AG08396 (cell line): ENCODE measurements around the gene ARSB.

Experiments
- DNase-seq: peaks from one replicate; pipeline ENCODE4 v3.0.0; 2012; ENCODE audit warnings: low spot score, mixed read lengths

Gene ARSB

DNA sequence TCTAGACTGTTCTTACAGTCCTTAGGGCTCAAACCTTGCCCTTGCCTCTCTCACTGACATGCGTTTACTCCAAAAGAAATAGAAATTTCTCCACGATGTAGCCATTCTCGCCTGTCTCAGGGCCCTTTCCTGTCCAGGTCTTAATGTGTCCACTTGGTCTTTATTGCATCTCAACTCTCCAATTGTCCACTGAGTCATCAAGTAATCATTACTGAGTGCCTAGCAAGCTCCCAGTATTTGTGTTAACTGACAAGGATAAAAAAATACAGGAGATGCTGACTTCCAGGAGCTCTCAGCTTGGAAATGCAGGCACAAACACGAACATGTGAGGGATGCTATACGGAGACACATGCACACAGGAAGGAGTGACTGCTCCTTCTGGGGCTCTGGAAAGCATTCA lies 147.3 kb downstream of the ARSB start:
- DNase-seq = no peak

DNA sequence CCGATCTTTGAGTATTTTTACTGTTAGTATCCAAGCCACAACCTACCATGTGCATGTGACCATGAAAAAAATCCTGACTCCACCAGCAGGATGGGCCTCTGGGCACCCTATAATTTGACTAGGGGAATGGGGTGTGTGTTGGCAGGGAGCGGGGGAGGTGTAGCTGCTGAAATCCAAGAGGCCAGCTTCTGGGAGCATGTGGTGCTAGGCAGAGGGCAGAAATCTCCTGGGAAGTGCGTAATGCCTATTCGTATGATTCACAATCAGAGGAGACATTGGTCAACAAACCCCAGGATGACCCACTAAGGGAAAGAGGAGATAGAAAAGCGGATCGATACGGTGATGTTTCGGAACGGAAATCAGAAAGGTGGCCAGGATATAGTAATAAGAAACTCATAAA lies 149.9 kb downstream of the ARSB start:
- DNase-seq = no peak

DNA sequence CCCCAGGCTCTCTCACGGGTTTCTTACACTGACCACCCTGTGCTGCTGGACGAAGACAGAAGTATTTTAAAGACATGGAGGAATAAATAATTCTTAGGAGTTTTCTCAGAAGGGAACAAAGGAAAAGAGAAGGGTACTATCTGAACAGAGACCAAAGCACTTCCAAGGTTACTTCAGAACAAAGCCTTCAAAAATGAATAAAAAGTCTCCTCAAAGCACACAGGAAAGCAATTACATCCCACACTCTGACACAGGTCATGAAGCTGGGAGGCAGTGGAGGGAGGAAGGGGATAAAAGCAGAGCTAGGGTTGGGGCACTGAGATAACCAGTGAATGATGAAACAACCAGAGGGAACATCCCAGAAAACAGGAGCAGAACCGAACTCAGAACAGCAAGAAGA lies 151.8 kb downstream of the ARSB start:
- no peak for DNase-seq

DNA sequence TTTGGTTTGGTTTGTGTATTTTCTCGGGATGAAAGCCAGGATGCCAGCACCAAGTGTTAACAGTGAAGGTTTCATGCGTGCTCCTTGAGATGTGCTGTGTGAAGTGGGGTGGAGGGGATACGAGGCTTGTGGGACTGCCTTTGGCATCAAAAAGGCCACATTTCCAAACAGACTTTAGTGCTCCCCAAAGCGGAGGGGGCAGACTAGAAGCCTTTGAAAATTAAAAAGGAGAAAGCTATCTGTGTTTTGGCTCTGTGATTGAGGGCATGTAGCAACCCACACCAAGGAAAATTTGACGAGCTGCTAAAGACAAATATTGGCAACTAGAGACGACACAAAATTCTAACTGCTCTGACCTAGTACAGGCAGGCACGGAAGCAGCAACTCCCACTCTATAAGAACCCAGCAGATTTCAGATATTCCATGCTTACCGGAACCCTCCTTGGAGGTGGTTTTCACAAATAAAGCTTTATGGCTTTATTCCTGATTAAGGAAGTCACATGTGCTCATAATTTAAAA lies 154.5 kb downstream of the ARSB start:
- no peak for DNase-seq

DNA sequence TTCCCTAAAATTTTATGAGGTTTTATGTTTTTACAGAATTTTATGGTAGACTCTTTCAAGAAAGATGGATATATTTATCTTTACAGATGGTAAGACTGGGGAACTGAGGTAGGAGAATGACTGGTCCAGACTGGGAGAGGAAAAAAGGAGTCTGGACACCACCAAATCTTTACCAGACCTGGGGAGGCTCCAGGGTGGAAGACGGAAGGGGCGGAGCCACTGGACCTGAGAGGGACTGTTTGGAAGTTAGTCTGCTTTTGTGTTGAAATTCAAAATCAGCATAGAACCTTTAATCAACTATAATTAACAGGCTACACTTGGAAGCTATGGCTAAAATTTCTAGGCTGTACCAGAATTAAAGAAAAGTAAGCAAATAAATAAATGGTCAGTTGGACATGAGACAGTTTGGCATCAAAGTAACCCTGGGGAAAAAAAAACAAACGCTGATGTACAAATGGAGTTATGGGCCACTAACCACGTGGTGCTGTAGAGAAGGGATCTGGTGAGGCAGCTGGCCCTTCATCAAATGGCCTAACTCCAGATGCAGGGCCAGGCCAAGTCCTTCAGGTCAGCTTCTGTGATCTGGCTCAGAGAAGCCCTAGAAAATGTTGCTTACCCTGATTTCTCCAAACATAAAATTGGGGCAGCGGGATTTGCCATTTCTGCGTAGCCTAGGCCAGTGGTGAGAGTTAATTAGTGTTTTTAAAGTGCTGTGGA lies 155.1 kb downstream of the ARSB start:
- peak; percentile 32 for DNase-seq

DNA sequence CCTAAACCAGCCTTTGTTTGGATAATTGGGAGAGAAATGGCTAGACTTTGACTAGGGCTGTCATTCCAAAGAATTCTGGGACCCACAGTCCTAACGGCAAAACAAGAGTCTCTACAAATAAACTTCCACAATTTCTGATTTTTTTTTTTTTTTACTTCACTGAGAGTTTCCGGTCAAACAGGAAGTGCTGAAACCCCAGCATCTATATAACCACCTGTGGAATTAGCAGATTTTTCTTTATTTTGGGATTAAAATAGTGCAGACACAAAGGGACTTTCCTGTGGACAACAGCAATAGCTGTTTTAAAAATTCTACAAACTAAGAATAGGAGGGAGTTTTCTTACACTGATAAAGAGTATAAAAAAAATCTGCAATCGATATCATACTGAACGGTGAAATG lies 157.4 kb downstream of the ARSB start:
- DNase-seq = no peak

DNA sequence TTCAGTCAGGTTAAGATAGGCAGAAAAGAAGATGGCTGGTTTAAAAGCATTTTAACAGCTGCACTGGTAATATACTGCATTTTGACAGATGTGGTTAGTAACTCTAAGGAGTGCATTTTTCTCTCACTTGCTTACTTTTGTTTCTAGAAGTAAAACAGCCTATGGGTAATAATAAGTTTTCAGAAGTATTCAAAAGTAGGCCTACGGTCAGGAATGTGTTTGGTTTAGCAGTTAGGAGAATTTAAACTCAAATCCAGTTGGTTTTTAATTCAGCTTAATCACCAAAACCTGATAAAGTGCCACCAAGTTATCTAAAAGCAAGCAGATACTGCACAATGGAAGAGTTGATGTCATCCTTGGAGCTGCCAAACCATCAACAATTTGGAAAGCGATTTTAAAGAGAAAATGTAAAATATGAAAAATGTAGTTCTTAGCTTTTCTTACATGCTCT lies 160.3 kb downstream of the ARSB start:
- no peak for DNase-seq

DNA sequence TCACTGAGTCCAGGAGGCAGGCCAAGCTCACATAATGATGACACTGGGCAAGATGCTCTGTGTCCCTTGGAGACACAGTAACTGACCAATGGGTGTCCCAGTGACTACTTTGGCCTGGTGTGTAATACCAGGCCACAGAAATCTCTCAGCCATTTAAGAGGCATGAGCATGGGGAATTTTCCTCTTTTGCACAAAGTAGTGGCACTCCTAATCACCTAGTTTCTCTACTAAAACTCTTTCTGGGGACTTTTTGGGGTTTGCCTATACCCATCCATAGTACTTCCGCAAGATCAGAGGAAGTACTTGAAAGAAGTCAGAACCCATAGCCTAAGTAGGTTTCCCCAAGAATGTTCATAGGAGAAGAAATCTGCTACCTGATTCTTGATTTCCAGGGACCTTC lies 161.9 kb downstream of the ARSB start:
- DNase-seq = no peak

DNA sequence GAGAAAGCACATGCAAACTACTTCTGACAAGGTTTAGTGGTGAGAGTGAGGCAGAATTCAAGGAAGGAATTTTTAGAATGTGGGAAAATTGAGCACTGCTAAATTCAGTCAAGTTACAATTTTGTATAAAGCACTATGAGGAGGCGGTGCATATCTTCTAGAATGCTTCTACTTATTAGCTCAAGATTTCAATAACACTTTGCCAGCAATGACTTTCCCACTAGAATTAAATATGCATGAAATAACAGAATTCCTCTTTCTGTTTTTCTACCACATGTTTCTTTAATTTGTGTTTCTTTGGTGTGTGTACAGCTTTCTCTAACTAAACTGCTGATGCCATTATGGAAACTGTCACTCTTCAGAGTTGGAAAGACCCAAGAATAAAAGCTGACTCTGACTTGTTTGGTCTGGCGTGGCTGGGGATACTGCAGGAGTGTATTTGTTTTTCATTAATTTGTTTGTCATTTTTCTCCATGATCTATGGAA lies 163.5 kb downstream of the ARSB start:
- no peak for DNase-seq

DNA sequence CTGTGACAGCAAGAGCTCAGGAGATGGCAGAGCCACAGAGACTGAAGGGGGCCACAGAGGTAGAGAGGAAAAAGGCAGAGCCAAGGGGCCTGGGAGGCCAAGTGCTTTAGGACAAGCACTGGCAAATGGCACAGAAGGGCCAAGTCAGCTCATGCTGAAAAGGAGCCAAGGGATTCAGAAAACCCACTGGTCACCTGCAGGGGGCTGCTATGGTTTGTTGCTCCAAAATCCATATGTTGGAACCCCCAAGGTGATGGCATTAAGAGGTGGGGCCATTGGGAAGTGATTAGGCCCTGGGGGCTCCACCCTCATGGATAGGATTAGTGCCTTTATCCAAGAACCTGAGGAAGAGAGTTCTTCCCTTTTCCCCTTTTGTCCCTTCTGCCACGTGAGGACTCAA lies 165.4 kb downstream of the ARSB start:
- no peak for DNase-seq

DNA sequence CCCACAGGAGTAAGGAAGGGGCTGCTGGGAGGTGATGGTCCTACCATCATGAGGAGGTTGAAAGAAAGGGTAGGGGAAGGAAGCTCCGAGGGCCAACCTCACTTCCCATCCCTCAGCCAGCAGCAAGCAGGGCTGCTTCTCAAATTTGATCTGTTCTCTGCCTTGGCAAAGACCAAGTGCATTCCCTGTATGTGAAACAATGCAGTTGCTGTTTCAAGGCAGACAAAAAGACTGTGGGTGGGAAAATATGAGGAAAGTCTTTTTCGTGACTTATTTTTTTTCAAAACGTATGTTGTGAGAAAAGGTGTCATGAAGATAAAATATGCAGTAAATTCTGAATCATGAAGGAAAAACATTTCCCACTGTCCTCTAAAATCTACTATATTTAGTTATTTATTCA lies 165.9 kb downstream of the ARSB start:
- DNase-seq = no peak

DNA sequence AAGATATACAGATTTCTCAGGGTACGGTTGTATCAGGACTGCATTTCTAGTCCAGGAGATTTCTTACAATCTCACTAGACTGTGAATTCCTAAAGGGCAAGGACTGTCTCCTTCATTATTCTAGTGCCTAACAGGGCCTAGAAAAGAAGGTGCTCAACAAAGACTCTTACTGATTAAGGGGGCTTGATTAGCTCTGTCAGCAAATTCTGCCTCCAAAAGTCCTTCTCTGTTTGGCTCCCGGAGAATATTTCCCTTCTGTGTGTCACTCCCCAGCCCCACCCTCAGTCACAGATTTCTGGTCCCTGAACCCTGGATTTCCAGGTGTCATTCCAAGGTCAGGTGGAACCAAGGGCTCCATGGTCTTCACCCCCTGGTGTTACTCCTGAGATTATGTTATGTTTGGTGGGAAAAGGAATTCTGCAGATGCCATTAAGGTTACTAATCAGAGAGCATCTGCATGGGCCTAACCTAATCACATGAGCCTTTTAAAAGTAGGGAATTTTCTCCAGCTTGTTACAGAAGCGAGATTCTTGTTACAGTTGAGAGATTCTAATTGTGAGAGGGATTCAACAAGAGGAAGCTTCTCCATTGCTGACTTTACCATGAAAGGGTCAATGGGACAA lies 168.9 kb downstream of the ARSB start:
- no peak for DNase-seq

DNA sequence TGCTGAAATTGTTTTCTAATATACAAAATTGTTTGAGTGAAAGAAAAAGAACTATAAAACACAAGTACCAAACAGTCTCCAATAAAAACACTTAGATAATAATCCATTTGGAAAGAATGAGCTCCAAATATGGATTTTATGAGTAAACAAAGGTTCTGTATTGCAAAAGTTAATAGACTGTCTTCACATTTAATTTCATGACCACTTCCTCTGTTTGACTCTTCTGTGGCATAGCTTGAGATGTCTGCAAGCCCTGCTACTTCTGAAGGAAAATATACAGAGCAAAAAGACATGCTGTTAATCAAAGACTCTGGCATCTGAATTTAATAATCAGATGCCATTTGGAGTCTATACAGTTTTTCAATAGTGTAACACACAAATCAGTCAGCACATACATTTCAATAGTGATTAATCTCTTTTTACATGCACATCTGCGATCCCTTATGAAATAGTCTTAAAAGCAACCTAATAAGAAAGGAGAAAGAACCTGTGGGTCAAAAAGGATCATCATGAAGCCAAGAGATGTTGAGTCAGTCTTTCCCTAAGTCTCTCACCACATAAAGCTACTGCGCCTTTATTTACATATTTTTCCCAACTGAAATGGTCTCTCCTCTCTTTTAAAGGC lies 171.1 kb downstream of the ARSB start:
- DNase-seq = no peak

DNA sequence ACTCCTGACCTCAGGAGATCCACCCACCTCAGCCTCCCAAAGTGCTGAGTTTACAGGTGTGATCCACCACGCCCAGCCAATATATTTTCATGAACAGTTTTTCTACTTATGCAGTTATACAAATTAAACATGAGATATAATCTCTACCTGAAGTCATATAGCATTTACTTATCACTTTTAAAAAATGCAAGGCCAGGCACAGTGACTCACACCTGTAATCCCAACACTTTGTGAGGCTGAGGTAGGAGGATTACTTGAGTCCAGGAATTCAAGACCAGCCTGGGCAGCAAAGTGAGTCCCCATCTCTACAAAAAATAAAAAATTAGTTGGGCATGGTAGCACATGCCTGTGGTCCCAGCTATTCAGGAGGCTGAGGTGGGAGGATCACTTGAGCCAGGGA lies 171.8 kb downstream of the ARSB start:
- no peak for DNase-seq

DNA sequence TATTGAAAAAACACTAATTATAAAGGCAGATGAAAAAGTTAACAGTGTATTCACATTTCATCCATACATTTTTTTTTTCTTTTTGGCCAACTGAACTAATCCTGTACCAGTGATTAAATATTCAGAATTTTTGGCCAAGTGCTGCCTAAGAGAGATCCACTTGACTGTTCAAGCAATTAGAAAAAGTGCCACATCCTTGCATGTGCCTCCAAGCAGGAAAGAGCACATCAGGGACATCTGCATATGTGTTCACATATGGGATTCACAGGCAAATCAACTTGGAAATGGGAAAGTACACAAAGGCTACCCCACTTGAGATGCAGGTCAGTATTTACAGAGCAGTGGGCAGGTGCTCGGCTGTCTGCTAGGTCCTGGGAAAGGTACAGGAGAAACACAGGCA lies 173.2 kb downstream of the ARSB start:
- no peak for DNase-seq

DNA sequence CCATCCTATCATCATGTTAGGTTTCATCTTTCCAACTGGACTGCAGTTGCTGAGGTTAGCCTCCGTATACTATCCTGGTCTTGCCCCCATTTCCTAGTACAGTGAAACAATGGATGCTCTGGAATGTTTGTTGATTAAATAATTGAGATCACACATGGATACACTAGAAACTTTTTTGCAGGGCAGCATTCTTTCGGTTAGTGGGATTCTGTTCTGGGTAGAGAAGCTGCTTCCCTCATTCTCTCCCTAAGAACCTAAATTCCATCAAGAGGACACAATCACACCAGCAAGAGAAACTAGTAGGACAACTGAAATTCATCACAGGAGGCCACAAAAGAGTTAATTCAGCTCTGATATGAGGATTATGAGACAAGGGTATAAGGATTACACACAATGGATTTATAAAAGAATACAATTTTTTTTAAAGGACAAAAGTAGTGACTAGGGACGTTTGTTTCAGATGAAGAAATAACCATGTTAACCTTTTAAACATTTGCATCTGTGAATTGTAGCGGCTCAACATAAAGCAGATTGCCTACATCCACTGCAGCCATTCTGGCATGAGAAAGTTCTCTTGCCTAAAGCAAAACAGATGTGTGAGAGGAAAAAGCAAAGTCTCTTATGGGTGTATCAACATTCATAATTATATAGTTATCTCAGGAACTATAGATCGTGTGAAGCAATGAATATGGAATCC lies 173.8 kb downstream of the ARSB start:
- DNase-seq = no peak

DNA sequence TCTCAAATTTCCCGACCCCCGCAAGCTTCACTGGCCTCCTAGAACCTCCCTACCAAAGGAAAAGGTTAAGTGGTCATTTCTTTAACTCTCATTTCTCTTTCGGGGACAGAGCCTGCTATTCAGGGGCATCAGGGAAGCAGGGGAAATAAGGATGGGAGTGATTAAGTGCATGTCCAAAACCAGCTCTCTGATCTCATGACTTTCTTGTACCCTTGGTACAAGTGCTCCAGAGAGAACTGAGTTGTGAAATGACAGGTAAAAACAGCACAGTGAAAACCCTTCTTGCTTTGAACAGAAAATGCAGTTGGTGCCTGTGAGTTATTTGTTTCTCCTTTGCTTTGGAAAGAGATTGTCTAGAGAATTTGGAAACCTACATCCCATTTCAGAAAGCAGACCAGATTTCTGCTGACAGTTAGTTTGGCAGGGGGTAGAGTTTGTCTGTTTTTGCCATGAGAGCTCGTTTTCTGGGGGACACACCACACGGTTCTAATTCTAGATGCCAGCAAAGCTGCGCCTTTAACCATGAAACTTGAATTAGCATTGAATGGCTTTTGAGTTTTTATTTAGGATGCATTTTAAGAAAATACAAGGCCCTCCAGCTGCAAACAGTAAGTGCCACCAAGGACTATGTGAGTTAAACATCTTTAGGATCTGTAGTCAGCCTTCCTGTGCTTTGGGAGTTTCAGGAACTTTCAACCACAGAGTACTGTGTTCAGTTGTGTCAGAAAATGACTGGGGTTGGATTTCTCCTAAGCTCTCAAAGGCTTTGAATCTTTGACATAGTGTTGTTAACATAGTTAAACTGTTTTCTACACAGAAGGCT lies 174.8 kb downstream of the ARSB start:
- DNase-seq = no peak

DNA sequence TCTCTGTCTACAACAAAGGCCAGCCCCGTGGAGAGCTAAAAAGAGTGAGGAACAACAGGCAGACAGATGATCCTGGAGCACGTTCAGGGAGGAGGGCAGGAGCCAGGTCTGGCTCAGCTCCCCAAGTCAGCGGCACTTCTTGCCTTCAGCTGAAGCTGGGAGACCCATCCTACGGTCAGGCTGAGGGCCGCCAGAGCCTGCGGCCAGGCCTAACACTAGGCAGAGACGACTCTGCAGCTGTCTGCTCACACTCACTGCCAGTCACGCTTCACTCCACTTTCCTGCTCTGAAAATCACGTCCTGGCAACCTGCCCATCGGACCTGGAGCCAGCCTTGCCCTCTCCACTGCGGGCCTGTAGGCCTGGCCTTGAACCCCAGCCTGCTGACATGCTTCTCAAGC lies 175.7 kb downstream of the ARSB start:
- no peak for DNase-seq

DNA sequence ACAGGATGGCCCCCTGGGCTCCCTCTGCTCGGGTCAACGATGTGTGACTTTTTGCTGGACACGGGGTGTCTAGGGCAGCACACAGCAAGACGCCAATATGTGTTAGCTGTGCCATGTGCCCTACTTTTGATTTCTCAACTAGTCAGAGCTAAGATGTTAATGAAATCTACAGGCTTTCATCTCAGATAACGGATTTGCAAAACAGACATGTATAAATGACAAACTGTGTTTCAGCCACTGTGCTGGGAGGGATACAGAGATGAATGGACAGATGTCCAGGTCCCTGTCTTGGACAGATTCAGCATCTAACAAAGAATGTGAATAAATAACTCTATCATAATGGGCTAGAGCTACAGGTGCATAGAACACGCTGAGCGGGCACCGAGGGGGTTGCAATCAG lies 176.3 kb downstream of the ARSB start:
- DNase-seq = no peak

DNA sequence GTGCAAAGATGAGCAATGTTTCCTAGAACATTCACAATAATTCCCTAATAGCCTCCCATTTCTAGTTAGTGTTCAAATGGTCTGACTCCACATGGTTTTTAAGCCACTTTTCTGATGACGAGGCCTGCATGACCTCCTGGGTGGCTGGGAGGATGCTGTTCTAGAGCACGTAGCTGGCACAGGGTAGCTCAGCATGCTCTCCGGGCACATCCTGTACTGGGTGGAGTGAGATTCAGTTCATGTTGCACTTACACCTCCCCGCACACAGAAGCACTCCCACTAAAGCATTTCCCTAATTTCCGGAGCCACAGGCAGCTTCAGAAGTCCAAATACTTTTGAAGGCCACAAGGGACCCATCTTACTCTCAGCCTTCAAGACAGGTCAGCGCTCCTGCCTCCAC lies 176.7 kb downstream of the ARSB start:
- no peak for DNase-seq

DNA sequence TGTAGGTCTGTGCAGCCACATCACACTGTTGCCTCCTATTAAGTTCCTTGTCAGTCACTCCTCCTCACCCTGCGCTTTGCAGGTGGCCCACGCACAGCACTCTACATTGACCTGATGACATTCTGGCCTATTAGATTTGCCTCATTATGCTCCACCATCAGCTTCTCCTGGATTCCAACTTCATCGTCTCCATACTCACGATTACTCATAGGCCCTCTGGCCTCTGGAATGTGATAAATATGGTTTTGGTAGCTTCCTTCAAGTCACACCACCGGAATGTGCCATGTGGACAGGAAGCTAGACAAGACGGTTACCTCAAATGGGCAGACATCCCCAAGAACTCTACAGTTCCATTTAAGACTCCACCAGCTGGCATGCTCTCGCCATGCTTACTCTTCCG lies 178.6 kb downstream of the ARSB start:
- peak; percentile 68 for DNase-seq
